K562 (cell line): ENCODE results near the gene PAM. TPM values are rescaled to one million over a fixed set of nuclear protein-coding genes. Genes with fewer than 3 reads are reported as not detected.

Source experiments
- ATAC-seq: fragments of 200-7000 bp; cut with Tn5 transposase; 3 replicates; pipeline ENCODE4 v1.9.1; 2020; ENCODE audit warnings: moderate library complexity
- BruUV-seq: library from RNA; stranded (reverse); fragments of 400-500 nt; replicated peaks from 2 replicates; lab custom pipeline; 2021; lab: Mats Ljungman, UMichigan
- CTCF ChIA-PET: fragments of 300-600 bp; formaldehyde crosslinking; extraction: SDS; loops from one replicate; lab custom pipeline; 2021; ENCODE audit warnings: low intra/inter-chr PET ratio; lab: Yijun Ruan, JAX
- POLR2A ChIA-PET: fragments of 300-600, 350-650 bp; sonication (Branson Sonifier 250); formaldehyde crosslinking; extraction: SDS; loops from one replicate; lab custom pipeline; 2021; ENCODE audit warnings: antibody characterized with exemption, inconsistent platforms; lab: Yijun Ruan, JAX
- DNase-seq, 4 experiments: peaks; one replicate each; pipeline versions ENCODE4 v3.0.0 to v3.0.0-alpha.2; 2011 to 2018; ENCODE audit warnings: low spot score in 3 of 4, mixed read lengths in 3 of 4; ENCODE audit errors: extremely low read depth in 1 of 4
- FAIRE-seq: peaks from 2 replicates; lab custom pipeline; 2011; peaks lifted over from hg19 to GRCh38; lab: Jason Lieb, UNC
- H2AFZ ChIP-seq: 2 replicates; pipeline ENCODE4 v1.6.0; 2011; ENCODE audit warnings: low read depth, low read length, control low read depth, inconsistent platforms
- H3K27ac ChIP-seq: fragments of 200-600 bp; 3 replicates; pipeline ENCODE4 v1.8.0; 2011; ENCODE audit warnings: low read depth, mild to moderate bottlenecking, control low read depth, inconsistent platforms, low read length, moderate library complexity, mixed read lengths; ENCODE audit errors: extremely low read depth
- H3K27me3 ChIP-seq, 2 experiments: fragments of 300-600 bp in 1 of 2; 2 replicates in 1 of 2; 3 replicates in 1 of 2; pipeline versions ENCODE4 v1.6.0 to v1.8.0; 2011; ENCODE audit warnings: inconsistent platforms in 2 of 2, low read length in 2 of 2, mild to moderate bottlenecking in 1 of 2, mixed read lengths in 1 of 2, moderate library complexity in 1 of 2; ENCODE audit not compliant: control insufficient read depth in 2 of 2, insufficient read depth in 2 of 2
- H3K36me3 ChIP-seq: fragments of 300-600 bp; 3 replicates; pipeline ENCODE4 v1.8.0; 2011; ENCODE audit warnings: mild to moderate bottlenecking, low read length, inconsistent platforms; ENCODE audit not compliant: control insufficient read depth, insufficient read depth
- H3K4me1 ChIP-seq, 2 experiments: fragments of 200-600 bp in 1 of 2; replicated peaks in 1 of 2; 2 replicates in 1 of 2; 3 replicates in 1 of 2; pipeline versions ENCODE4 v1.5.1 to v1.8.0; 2011; ENCODE audit warnings: inconsistent platforms in 2 of 2, low read length in 2 of 2, mild to moderate bottlenecking in 1 of 2, mixed read lengths in 1 of 2, moderate library complexity in 1 of 2; ENCODE audit not compliant: control insufficient read depth in 2 of 2, insufficient read depth in 2 of 2
- H3K4me2 ChIP-seq: 2 replicates; pipeline ENCODE4 v1.6.1; 2011; ENCODE audit warnings: low read length, control low read depth, inconsistent platforms, mixed read lengths; ENCODE audit not compliant: insufficient read depth
- H3K4me3 ChIP-seq: fragments of 200-600 bp; sonication (generic), shearing (Covaris generic); 2 replicates; pipeline ENCODE4 v1.5.1; 2016; ENCODE audit warnings: control low read depth, inconsistent platforms
- H3K79me2 ChIP-seq: fragments of 200-600 bp; 3 replicates; pipeline ENCODE4 v1.8.0; 2011; ENCODE audit warnings: low read length, inconsistent platforms; ENCODE audit not compliant: control insufficient read depth, insufficient read depth
- H3K9ac ChIP-seq, 2 experiments: 2 replicates each; pipeline versions ENCODE4 v1.6.0 to v1.6.1; 2011; ENCODE audit warnings: low read depth in 2 of 2, low read length in 2 of 2, control low read depth in 1 of 2, inconsistent platforms in 1 of 2, mild to moderate bottlenecking in 1 of 2, mixed read lengths in 1 of 2; ENCODE audit not compliant: insufficient read depth in 1 of 2
- H3K9me1 ChIP-seq: one replicate; pipeline ENCODE4 v1.6.0; 2011; ENCODE audit warnings: inconsistent platforms, mild to moderate bottlenecking, low read length, moderate library complexity; ENCODE audit not compliant: control insufficient read depth, insufficient read depth
- H3K9me3 ChIP-seq: replicated peaks from 2 replicates; pipeline ENCODE4 v1.5.1; 2011; ENCODE audit warnings: low read depth, low read length, inconsistent platforms; ENCODE audit not compliant: control insufficient read depth, insufficient read depth
- H4K20me1 ChIP-seq: replicated peaks from 2 replicates; pipeline ENCODE4 v1.6.1; 2011; ENCODE audit warnings: low read length, inconsistent platforms, mixed read lengths; ENCODE audit not compliant: control insufficient read depth, insufficient read depth
- BCLAF1 ChIP-seq, 2 experiments: fragments of 450-650 bp in 1 of 2; IDR thresholded peaks; 2 replicates each; pipeline ENCODE4 v1.6.1; 2011 to 2017; ENCODE audit warnings: low read depth in 2 of 2, antibody characterized with exemption in 1 of 2, borderline replicate concordance in 1 of 2, low read length in 1 of 2, mild to moderate bottlenecking in 1 of 2, mixed read lengths in 1 of 2; ENCODE audit not compliant: control insufficient read depth in 1 of 2
- ETV1 ChIP-seq: fragments of 450-650 bp; conservative IDR thresholded peaks from 2 replicates; pipeline ENCODE4 v1.6.1; 2016; ENCODE audit warnings: missing genetic modification characterization, control low read depth, low read depth, missing compliant biosample characterization
- FOS ChIP-seq: IDR thresholded peaks from 3 replicates; pipeline ENCODE4 v1.6.1; 2011; ENCODE audit not compliant: insufficient read length; ENCODE audit errors: extremely low read depth
- HDGF ChIP-seq: fragments of 450-650 bp; IDR thresholded peaks from 2 replicates; pipeline ENCODE4 v1.6.1; 2016
- HNRNPLL ChIP-seq: fragments of 200-400 bp; formaldehyde crosslinking; IDR thresholded peaks from 2 replicates; pipeline ENCODE4 v1.6.1; 2017; ENCODE audit warnings: low read length, low read depth, mild to moderate bottlenecking; ENCODE audit not compliant: poor library complexity, severe bottlenecking
- NBN ChIP-seq: fragments of 450-650 bp; IDR thresholded peaks from 2 replicates; pipeline ENCODE4 v1.6.1; 2016; ENCODE audit warnings: low read depth, mild to moderate bottlenecking
- NCOA6 ChIP-seq: fragments of 450-650 bp; IDR thresholded peaks from 2 replicates; pipeline ENCODE4 v1.6.1; 2017; ENCODE audit warnings: mild to moderate bottlenecking
- SRSF9 ChIP-seq: fragments of 200-400 bp; formaldehyde crosslinking; IDR thresholded peaks from 2 replicates; pipeline ENCODE4 v1.6.1; 2017; ENCODE audit warnings: low read depth, low read length, borderline replicate concordance
- STAT5A ChIP-seq: IDR thresholded peaks from 2 replicates; pipeline ENCODE4 v1.6.1; 2012; ENCODE audit warnings: low read length, inconsistent platforms, borderline replicate concordance
- ZFP30 ChIP-seq: fragments of 250-450 bp; sonication (Bioruptor Pico); IDR thresholded peaks from 2 replicates; pipeline ENCODE4 v1.8.0; 2022; ENCODE audit warnings: moderate library complexity, mild to moderate bottlenecking, inconsistent platforms, borderline replicate concordance
- ZNF316 ChIP-seq: fragments of 450-650 bp; IDR thresholded peaks from 2 replicates; pipeline ENCODE4 v1.6.1; 2016
- WGBS: fragments of 100-300 bp; shearing (Covaris generic); methylation state at CpG from one replicate; pipeline ENCODE4 v1.1.6; 2016; ENCODE audit warnings: low coverage, mixed read lengths; ENCODE audit not compliant: insufficient coverage; ENCODE audit errors: missing lambda C conversion rate; 5-methylcytosine and 5-hydroxymethylcytosine counted together
- in situ Hi-C: fragments of 300-500 bp; cut with MboI; formaldehyde crosslinking; loops from 4 replicates; pipeline ENCODE4 v1.15.0; 2018; ENCODE audit warnings: inconsistent platforms, mixed read lengths
- intact Hi-C: fragments of 100-400 bp; cut with micrococcal nuclease; formaldehyde crosslinking; loops from 2 replicates; pipeline ENCODE4 v1.14.2; 2022
- polyA plus RNA-seq, 8 experiments: library from polyadenylated mRNA; depleted of rRNA in 4 of 8; stranded (reverse) in 5 of 8; unstranded in 3 of 8; fragments of >200 nt; fragmentation: Nextera tagmentation in 2 of 8; fragmentation: Illumina TruSeq in 1 of 8; extraction: Ambion mirVana in 2 of 8; extraction: Trizol in 1 of 8; gene quantifications; 2 replicates each; pipeline versions ENCODE4 v1.2.1 to v1.2.3, GENCODE V29; 2011 to 2014; ENCODE audit warnings: inconsistent platforms in 1 of 8, missing spikeins in 1 of 8
- total RNA-seq, 7 experiments: library from RNA; depleted of rRNA in 6 of 7; stranded (reverse); fragments of >200 nt in 6 of 7; fragmentation: Illumina TruSeq in 2 of 7; extraction: Trizol in 2 of 7; gene quantifications; 2 replicates each; pipeline versions ENCODE4 v1.2.1 to v1.2.3, GENCODE V29; 2011 to 2021; ENCODE audit warnings: low replicate concordance in 1 of 7
- TF ChIP-seq, protein P1 (sequence below): fragments of 200-800 bp; sonication (Bioruptor generic); IDR thresholded peaks from 2 replicates; pipeline ENCODE4 v1.6.1; 2017; ENCODE audit warnings: missing genetic modification characterization, missing compliant biosample characterization
- TF ChIP-seq, protein P2 (sequence below): fragments of 450-650 bp; IDR thresholded peaks from 2 replicates; pipeline ENCODE4 v1.6.1; 2016; ENCODE audit warnings: antibody characterized with exemption
- TF ChIP-seq, protein P3 (sequence below): fragments of 250-450 bp; sonication (Bioruptor Pico); IDR thresholded peaks from 2 replicates; pipeline ENCODE4 v1.4.0; 2020; ENCODE audit warnings: mild to moderate bottlenecking, moderate library complexity, borderline replicate concordance

Gene PAM
- total and polyA plus RNA-seq, 9 of the 15 experiments (the other 6 are each of a cell fraction or from before 2014, with no cell fraction given): 0.39 to 3.1 (median 0.77) TPM

DNA sequence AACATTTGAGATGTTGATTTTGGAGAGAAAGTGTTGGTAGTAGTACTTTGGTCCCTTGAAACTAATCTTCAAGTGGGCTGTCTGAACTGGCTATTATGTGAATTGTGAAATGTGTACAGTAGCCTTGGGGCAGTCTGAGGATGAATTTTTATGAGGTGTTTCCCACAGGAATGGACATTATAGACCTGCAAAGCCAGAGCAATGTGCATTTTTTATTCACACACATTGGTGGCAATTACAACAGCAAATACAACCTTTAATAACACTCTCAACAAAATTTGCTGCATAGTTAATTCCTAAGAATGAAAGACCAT is 147.0 kb downstream of the PAM start (continued):
- TF ChIP-seq, protein P1, sequence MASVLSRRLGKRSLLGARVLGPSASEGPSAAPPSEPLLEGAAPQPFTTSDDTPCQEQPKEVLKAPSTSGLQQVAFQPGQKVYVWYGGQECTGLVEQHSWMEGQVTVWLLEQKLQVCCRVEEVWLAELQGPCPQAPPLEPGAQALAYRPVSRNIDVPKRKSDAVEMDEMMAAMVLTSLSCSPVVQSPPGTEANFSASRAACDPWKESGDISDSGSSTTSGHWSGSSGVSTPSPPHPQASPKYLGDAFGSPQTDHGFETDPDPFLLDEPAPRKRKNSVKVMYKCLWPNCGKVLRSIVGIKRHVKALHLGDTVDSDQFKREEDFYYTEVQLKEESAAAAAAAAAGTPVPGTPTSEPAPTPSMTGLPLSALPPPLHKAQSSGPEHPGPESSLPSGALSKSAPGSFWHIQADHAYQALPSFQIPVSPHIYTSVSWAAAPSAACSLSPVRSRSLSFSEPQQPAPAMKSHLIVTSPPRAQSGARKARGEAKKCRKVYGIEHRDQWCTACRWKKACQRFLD (CRISPR knock-in tag): no peak
- TF ChIP-seq ZNF316 (no peak), NCOA6 (no peak), NBN (no peak), ZFP30 (CRISPR knock-in tag) (no peak)
- TF ChIP-seq, protein P2, sequence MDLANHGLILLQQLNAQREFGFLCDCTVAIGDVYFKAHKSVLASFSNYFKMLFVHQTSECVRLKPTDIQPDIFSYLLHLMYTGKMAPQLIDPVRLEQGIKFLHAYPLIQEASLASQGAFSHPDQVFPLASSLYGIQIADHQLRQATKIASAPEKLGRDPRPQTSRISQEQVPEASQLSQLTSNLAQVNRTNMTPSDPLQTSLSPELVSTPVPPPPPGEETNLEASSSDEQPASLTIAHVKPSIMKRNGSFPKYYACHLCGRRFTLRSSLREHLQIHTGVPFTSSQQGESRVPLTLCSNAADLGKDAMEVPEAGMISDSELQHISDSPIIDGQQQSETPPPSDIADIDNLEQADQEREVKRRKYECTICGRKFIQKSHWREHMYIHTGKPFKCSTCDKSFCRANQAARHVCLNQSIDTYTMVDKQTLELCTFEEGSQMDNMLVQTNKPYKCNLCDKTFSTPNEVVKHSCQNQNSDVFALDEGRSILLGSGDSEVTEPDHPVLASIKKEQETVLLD: no peak

DNA sequence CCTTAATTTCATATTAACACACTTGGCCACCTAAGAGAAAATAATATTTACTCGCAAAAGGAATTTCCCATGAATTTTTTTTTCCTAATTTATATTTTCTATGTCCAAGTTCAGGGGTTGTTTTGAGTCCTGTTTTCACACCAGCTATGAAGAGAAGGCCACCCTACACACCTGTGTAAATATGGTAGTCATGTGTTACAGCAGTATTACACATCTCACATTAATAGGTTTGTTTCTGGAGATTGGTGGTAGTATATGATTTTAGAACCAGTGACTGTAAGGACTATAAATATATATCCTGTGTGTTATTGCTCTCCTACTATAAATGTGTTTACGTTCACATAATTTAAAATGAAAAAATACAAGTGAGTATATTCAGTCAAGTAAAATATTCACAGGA is 147.5 kb downstream of the PAM start:
- in situ Hi-C loops: no loop called here
- no peaks in the 10 kb centered on the region for H3K79me2 ChIP-seq
- no peak for FAIRE-seq
- TF ChIP-seq FOS: no peak
- no peak for TF ChIP-seq SRSF9
- TF ChIP-seq STAT5A: no peak
- TF ChIP-seq, protein P3, sequence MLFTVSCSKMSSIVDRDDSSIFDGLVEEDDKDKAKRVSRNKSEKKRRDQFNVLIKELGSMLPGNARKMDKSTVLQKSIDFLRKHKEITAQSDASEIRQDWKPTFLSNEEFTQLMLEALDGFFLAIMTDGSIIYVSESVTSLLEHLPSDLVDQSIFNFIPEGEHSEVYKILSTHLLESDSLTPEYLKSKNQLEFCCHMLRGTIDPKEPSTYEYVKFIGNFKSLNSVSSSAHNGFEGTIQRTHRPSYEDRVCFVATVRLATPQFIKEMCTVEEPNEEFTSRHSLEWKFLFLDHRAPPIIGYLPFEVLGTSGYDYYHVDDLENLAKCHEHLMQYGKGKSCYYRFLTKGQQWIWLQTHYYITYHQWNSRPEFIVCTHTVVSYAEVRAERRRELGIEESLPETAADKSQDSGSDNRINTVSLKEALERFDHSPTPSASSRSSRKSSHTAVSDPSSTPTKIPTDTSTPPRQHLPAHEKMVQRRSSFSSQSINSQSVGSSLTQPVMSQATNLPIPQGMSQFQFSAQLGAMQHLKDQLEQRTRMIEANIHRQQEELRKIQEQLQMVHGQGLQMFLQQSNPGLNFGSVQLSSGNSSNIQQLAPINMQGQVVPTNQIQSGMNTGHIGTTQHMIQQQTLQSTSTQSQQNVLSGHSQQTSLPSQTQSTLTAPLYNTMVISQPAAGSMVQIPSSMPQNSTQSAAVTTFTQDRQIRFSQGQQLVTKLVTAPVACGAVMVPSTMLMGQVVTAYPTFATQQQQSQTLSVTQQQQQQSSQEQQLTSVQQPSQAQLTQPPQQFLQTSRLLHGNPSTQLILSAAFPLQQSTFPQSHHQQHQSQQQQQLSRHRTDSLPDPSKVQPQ (CRISPR knock-in tag): no peak
- TF ChIP-seq BCLAF1 (IDR thresholded peaks at IDR 0.05; ENCODE audit: borderline replicate concordance in 1 of 2, control insufficient read depth in 1 of 2, low read depth in 2 of 2, low read length in 1 of 2): no peak
- no peak for TF ChIP-seq ETV1
- TF ChIP-seq HNRNPLL: no peak
- TF ChIP-seq HDGF: no peak

More for the DNA sequence above, 147.5 kb downstream of the PAM start:
- DNase-seq (no peak), ATAC-seq (no peak)
- no TSS peak for BruUV-seq
- H3K4me3 ChIP-seq: no peak overlapping the region
- POLR2A ChIA-PET: no interaction called here
- H3K27ac ChIP-seq: no peak overlapping the region
- H4K20me1 ChIP-seq: no peaks in the 10 kb centered on the region
- no peak overlapping the region for H3K4me2 ChIP-seq
- H3K9ac ChIP-seq: no peak overlapping the region
- WGBS: 0% methylated on average over 2 of the region's 2 CpGs
- no peaks in the 10 kb centered on the region for H3K9me3 ChIP-seq
- H2AFZ ChIP-seq: no peak overlapping the region
- H3K4me1 ChIP-seq: no peaks in the 10 kb centered on the region
- H3K36me3 ChIP-seq: no peaks in the 10 kb centered on the region
- no peaks in the 10 kb centered on the region for H3K27me3 ChIP-seq
- intact Hi-C loops: no loop called here
- CTCF ChIA-PET: no interaction called here
- no peaks in the 10 kb centered on the region for H3K9me1 ChIP-seq
